IPS-18c (cell line): ENCODE measurements around the gene RASA4.
"Not testable (repeated sequence)": the region's sequence is repeated elsewhere in the genome, so short reads cannot be mapped to it uniquely, and the experiment has no call there.

Experiments
- H3K4me3 ChIP-seq: 2 replicates; pipeline ENCODE4 v1.7.0; 2013; ENCODE audit warnings: low read depth, mild to moderate bottlenecking, low read length, moderate library complexity; ENCODE audit not compliant: insufficient read depth
- H3K9me3 ChIP-seq: one replicate; pipeline ENCODE4 v1.6.1; 2013; ENCODE audit warnings: mild to moderate bottlenecking, low read length, moderate library complexity; ENCODE audit not compliant: control insufficient read depth, insufficient read depth

The RASA4 gene

DNA sequence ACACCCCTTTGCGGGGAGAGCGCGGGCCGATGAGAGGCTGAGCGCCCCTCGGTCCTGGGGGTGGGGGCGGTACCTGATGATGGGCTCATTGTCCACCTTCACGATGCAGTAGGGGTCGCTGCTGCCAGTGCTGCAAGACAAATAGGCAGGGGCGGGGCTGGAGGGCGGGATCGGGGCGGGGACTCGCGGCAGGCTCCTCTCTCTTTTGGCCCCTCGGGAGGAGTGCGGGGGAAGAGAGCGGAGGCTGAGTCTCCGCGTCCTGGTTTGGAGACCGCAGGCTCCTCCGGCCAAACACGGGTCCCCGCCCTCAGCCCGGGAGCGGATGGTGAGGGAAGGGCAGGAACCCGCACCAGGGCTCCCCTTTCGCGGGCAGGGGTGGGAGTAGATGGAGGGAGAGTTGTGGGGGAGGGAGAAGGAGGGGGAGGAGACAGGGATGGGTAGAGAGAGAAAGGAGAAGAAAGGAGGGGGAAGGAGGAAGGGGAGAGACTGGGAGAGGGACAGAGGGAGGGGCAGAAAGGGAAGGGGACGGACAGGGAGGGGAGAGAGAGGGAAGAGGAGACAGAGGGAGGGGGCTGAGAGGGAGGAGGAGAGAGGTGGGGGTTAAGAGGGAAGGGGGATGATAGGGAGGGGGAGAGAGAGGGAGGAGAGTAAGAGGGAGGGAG lies 5.4 kb downstream of the RASA4 start:
- not testable (repeated sequence) for H3K4me3 ChIP-seq, H3K9me3 ChIP-seq

DNA sequence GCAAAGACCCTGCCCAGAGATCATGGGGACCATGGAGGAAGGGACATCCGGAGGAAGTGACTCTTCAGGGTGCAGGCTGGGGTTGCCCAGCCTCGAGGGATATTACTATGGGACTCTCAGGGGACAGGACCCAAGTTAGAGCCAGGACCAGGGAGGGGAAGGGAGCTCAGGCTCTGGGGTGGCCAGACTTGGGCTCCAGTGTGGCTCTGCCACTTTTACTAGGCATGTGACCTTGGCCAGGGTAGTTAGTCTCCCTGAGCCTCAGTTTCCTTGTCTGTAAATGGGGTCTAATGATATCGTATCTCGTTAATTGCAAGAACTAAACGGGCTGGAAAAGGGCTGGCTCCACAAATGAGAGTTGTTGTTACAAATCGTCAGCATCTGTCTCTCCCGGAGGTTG lies 6.1 kb downstream of the RASA4 start:
- H3K9me3 ChIP-seq, H3K4me3 ChIP-seq: not testable (repeated sequence)

DNA sequence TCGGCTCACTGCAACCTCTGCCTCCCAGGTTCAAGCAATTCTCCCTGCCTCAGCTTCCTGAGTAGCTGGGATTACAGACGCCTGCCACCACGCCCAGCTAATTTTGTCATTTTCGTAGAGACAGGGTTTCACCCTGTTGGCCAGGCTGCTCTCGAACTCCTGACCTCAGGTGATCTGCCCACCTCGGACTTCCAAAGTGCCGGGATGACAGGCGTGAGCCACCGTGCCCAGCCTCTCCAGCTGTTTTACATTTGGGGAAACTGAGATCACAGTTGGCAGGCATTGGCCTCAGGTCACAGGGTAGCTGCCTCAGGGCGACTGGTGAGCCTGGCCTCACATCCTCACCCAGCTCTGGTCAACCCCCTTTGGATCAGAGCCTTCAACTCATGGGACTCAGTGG lies 6.8 kb downstream of the RASA4 start:
- H3K9me3 ChIP-seq, H3K4me3 ChIP-seq: not testable (repeated sequence)

DNA sequence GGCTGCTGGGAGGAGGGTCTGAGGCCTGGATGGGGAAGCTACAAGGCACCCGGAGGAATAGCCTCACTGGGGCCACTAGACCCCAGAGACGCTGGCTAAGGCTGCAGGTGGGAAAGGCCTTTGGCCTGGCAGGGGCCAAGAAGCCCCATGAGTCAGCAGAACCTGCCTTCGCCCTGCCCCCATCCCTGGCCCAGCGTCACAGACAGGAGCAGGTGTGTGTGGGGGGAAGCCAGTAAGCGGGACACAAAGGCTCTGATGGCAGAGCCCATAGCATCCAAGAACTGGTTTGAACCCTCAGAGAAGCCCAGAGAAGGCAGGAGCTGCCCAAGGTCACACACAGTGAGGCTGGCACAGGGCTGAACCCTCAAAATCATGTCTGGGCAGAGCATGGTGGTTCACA lies 9.7 kb downstream of the RASA4 start:
- not testable (repeated sequence) for H3K9me3 ChIP-seq, H3K4me3 ChIP-seq

DNA sequence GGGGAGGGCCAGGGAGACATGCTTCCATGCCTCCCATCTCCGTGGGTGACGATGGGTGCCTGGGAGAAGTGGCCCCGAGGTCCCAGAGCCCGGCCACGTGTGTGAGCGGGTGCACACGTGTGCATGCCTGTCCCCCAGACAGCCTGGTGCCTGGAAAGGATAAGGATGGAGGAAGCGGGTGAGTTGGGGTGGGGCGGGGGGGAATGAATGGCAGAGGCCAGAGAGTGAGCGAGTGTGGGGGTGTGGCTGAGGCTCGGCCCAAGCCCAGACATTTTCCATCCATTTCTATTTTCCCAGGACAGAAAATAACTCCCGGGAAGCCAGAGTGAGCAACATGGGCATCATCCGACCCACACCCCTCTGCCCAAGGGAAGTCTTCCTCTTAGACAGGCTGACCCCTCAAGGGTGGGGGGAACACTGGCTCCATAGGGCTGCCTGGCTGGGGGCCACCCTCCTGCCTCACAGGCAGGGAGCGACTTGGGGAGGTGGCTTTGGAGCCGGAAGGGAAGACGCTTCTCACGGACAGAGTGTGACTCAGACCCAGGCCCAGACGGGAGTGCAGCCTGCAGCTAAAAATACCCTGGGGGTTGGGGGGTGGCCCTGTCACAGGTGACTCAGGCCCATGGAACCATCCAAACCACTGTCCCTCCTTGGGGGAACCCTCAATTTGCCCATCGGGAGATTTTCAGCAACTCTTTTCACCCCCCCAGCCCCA lies 12.0 kb downstream of the RASA4 start:
- H3K9me3 ChIP-seq, H3K4me3 ChIP-seq: not testable (repeated sequence)

DNA sequence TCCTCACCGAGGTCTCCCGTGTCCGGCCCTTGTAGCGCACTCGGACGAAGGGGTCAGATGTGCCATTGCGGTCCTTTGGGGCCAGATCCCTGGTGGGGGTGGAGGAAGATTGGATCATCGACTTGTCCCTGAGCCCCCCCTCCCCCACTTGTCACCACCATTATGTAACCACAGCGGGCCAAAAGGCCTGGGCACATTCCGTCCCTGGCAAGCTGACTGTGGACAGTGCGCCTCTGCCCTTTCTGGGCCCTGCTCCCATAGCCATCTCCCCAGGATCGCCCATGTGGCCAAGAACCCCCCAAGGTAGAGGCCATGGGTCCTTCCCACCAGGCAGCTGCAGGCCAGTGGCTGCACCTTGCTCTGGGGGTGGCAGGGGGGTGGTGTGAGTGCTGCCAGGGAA lies 14.2 kb downstream of the RASA4 start:
- H3K4me3 ChIP-seq = not testable (repeated sequence)

DNA sequence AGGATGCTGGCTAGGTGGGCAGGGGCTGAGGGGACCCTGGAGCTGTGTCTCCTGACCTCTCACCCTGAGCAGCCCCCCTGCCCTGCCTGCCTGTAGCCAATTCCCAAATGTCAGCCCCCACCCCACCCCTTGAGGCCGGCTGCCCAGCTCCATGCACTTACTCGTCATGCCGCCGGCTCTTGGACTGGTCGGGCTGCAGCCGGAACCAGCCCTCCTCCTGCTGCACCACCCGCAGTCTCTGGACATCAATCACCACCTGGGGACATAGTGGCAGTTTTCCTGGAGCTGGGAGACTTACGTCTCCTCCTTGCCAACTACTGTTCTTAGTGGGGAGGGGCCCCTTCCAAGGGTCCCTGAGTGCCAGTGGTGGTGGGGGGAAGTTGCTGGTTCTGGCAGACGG lies 16.9 kb downstream of the RASA4 start:
- H3K4me3 ChIP-seq, H3K9me3 ChIP-seq: not testable (repeated sequence)

More for the DNA sequence above, 14.2 kb downstream of the RASA4 start:
- not testable (repeated sequence) for H3K9me3 ChIP-seq

DNA sequence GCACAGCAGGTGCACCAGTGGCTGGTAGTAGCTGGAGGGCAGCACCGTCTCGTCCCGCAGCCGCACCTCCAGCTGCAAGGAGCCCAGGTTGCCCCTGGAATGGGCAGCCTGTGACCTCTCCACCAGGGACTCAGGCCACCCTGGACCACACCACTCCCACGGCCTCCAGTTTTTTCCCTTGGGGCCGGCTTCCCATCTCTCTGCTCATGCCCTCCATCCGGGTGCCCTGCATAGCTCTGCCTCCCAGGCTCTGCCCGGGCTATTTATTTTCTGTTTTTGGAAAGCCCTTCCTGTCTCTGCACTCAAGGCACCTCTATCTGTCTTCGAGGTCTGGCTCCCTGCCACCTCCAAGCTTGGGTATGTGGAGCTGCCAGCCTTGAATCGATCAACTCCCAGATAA lies 20.5 kb downstream of the RASA4 start:
- H3K9me3 ChIP-seq, H3K4me3 ChIP-seq: not testable (repeated sequence)

DNA sequence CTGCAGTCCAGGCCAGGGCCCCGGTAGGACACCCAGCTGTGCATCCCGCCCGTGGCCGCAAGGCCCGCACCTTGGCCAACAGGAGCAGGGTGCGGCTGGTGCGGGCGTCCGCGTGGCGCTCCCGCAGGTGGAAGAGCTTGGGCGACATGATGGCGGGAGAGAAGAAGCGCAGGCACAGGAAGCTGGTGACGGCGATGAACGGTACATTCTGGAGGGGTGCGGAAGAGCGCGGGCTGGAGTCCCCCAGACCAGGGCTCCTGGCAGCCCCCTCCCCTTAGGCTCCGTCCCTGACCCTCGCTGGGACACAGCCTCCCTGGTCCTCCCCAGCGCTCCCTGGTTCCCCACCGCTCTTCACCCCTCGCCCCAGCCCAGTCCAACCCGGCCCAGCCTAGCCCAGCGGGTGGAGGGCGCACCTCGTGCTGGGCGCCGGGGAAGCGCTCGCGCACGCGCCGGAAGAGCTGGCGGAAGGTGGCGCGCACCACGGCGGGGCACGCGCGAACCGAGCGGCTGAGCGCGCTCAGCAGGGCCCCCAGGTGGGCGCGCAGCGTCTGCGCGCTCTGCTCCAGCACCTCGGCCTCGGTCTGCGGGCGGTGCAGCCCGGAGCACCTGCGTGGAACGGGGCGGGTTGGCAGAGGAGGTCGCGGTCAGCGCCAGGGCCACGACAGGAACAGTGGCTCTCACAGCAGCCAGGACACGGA lies 22.8 kb downstream of the RASA4 start:
- not testable (repeated sequence) for H3K9me3 ChIP-seq, H3K4me3 ChIP-seq

DNA sequence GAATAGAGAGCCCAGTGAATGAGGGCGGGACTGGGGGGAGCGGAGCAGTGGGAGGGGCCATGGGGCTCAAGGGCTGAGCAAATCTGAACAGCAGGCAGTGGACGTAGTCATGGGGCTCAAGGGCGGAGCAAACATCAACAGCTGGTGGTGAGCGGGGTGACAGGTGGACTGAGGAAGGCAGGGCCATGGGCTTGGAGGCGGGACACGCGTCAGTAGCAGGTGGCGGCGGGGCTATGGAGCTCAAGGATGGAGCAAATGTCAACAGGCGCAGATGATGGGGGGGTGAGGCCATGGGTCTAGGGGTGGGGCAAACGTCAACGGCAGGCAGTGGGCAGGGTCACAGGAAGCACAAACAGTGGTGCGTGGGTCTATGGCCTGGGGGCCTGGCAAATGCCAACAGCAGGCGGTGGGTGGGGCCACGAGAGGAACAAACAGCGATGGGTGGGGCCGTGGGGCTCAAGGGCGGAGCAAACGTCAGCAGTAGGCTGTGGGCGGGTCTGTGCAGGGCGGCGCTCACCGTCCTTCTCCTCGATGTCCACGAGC lies 24.0 kb downstream of the RASA4 start:
- H3K9me3 ChIP-seq, H3K4me3 ChIP-seq: not testable (repeated sequence)

DNA sequence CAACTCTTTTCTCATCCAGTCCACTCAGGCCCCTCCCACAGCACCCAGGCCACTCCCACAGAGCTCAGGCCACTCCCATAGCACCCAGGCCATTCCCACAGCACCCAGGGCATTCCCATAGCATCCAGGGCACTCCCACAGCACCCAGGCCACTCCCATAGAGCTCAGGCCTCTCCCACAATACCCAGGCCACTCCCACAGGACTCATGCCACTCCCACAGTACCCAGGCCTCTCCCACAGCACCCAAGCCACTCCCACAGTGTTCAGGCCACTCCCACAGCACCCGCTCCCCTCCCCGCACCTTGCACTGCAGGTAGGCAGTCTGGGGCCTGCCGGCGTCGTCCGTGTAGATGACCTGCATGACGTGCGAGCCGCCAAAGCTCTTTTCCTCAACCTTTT lies 26.7 kb downstream of the RASA4 start:
- not testable (repeated sequence) for H3K9me3 ChIP-seq

DNA sequence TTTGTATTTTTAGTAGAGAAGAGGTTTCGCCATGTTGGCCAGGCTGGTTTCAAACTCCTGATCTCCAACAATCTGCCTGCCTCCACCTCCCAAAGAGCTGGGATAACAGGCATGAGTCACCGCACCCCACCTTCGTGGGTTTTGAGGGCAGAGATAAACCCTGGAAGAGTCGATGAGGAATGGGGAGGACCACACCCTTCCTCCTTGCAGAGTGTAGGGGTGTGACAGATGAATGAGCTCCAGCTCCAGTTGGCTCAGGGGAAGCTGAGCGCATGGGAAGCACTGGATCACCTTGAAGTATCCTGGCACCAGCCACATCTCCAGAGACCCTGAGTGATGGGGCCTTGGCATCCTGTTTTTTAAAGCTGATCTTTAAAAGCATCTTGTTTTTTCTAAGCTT lies 33.1 kb downstream of the RASA4 start:
- H3K4me3 ChIP-seq, H3K9me3 ChIP-seq: not testable (repeated sequence)

More for the DNA sequence above, 26.7 kb downstream of the RASA4 start:
- not testable (repeated sequence) for H3K4me3 ChIP-seq

DNA sequence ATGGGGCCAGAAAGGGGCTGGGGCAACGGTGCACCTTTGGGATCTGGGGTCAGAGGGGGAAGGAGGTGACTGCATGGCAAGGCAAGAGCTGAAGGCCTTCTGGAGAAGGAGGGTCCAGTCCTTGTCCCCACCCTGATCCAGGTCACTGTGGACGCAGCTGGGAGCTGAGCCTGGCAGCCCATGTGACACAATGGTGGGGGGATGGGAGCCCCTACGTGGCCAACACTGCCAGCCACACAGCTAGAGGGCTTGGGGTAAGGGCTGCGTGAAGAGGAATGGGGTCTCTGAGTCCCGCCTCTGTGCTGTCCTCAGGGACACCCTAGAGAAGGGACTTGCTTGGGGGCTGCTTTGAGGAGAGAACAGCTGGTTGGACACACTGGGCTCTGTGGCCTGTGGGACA lies 34.8 kb downstream of the RASA4 start:
- not testable (repeated sequence) for H3K4me3 ChIP-seq

DNA sequence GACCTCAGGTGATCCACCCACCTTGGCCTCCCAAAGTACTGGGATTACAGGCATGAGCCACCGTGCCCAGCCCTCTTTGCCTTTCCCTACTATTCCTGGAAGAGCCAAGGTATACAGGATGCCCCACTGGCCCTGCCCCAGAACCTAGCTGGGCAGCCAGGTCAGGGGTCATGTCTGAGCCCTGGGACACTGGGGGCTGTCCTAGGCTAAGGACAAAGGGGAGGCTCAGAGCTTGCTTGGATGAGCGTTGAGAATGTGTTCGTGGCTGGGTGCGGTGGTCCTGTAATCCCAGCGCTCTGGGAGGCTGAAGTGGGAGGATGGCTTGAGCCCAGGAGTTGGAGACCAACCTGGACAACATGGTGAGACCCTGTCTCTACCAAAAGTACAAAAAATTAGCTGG lies 38.1 kb downstream of the RASA4 start:
- H3K9me3 ChIP-seq, H3K4me3 ChIP-seq: not testable (repeated sequence)

More for the DNA sequence above, 34.8 kb downstream of the RASA4 start:
- not testable (repeated sequence) for H3K9me3 ChIP-seq

DNA sequence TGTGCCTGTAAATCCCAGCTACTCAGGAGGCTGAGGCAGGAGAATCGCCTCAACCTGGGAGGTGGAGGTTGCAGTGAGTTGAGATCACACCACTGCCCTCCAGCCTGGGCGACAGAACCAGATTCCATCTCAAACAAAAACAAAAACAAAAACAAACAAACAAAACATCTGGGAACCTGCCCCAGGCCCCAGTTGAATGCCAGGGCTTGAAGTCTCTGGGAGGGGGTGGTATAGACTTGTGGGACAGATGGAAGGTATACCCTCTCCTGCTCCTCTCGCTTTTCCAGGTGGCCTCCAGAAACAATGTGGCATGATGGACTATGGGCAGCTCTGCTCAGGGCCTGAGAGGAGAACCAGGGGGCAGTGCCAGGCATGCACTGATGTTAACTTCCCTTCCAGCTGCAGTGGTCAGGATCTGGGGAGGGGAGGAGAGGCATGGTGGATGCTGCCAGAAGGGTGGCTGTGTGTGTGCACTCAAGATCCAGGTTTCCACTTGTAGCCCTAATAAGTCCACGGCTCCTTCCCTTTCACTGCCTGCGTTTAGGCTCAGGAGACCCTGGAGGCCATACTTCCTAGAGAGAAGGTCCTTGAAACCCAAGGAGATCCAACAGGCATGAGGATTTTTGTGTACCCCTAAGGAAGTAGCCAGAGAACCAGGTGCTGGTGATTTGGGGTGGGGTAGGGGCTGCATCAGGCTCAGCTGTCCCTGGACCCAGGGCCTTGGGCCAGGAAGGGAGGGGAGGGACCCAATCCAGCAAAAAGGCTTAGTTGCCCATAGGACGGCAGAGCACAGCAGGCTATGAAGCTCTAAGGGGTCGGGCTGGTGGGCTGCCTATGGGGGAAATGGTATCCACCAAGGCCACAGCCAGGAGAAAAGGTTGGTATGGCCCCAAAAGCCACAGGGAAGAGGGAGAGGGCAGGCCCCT lies 39.0 kb downstream of the RASA4 start:
- not testable (repeated sequence) for H3K9me3 ChIP-seq, H3K4me3 ChIP-seq

DNA sequence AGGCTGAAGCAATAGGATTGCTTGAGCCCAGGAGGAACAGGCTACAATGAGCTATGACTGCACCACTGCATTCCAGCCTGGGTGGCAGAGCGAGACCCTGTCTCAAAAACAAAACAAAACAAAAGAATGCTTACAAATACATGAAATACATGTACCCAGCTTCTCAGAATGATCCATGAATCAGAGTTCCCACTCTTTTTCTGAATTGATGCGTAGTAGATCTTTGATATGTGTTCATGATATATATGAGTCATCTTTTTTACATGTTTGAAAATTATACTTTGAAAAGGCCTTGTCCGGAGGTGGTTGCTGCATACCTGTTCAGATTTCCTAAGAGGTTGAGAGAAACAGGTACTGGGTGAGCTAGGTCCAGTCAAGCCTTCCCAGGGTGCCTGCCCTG lies 40.2 kb downstream of the RASA4 start:
- not testable (repeated sequence) for H3K9me3 ChIP-seq, H3K4me3 ChIP-seq

DNA sequence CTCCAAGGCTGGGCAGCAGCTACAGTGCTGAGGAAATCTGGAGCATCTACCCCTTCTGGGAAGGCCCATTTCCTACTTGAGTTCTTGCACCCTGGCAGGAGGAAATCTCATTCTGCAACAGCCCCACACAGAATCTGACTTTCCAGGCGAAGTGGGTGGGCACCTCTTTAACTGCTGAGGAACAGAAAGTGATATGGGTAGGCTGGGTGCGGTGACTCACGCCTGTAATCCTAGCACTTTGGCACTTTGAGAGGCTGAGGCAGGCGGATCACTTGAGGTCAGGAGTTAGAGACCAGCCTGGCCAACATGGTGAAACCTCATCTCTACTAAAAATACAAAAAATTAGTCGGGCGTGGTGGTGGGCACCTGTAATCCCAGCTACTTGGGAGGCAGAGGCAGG lies 41.9 kb downstream of the RASA4 start:
- H3K4me3 ChIP-seq, H3K9me3 ChIP-seq: not testable (repeated sequence)
